Natural killer cell treated with Interleukin-12 subunit alpha and Interleukin-12 subunit beta and Interleukin-15 and Interleukin-18, amount 100 ng/mL, for 72 hours (primary cell): ENCODE data around the gene ZNF487. TPM values are rescaled to one million over a fixed set of nuclear protein-coding genes. Genes with fewer than 3 reads are reported as not detected.

Experiments
- ATAC-seq, 2 donors: fragments of 150-1000 bp; cut with Tn5 transposase in 1 of 2; sonication (Bioruptor Pico), chemical (Tn5 transposase) in 1 of 2; 2 replicates each; pipeline ENCODE4 v1.10.0; 2021
- DNase-seq: peaks from one replicate; pipeline ENCODE4 v3.0.0; 2022; ENCODE audit warnings: low spot score
- H3K27ac Mint-ChIP-seq, 2 donors: 1 replicate in 1 of 2; 2 replicates in 1 of 2; pipeline ENCODE4 v1.8.0; 2022; ENCODE audit warnings: mixed read lengths in 2 of 2, mild to moderate bottlenecking in 1 of 2, moderate library complexity in 1 of 2
- H3K27me3 Mint-ChIP-seq, 2 donors: 1 replicate in 1 of 2; 2 replicates in 1 of 2; pipeline ENCODE4 v1.8.0; 2022; ENCODE audit warnings: mixed read lengths in 2 of 2
- H3K36me3 Mint-ChIP-seq: one replicate; pipeline ENCODE4 v1.8.0; 2022; ENCODE audit warnings: mixed read lengths
- H3K4me1 Mint-ChIP-seq, 2 donors: 1 replicate in 1 of 2; 2 replicates in 1 of 2; pipeline ENCODE4 v1.8.0; 2022; ENCODE audit warnings: low read depth in 2 of 2, mixed read lengths in 2 of 2, mild to moderate bottlenecking in 1 of 2
- H3K4me3 Mint-ChIP-seq: one replicate; pipeline ENCODE4 v1.8.0; 2022; ENCODE audit warnings: mixed read lengths
- H3K9me3 Mint-ChIP-seq: 2 replicates; pipeline ENCODE4 v1.8.0; 2022; ENCODE audit warnings: mixed read lengths
- total RNA-seq, 2 donors: library from RNA; stranded (reverse); gene quantifications; one replicate each; pipeline ENCODE4 v1.2.3, GENCODE V29; 2022

Gene ZNF487
- total RNA-seq, 2 donors from 2014 or later: 3.5 to 5.7 TPM

DNA sequence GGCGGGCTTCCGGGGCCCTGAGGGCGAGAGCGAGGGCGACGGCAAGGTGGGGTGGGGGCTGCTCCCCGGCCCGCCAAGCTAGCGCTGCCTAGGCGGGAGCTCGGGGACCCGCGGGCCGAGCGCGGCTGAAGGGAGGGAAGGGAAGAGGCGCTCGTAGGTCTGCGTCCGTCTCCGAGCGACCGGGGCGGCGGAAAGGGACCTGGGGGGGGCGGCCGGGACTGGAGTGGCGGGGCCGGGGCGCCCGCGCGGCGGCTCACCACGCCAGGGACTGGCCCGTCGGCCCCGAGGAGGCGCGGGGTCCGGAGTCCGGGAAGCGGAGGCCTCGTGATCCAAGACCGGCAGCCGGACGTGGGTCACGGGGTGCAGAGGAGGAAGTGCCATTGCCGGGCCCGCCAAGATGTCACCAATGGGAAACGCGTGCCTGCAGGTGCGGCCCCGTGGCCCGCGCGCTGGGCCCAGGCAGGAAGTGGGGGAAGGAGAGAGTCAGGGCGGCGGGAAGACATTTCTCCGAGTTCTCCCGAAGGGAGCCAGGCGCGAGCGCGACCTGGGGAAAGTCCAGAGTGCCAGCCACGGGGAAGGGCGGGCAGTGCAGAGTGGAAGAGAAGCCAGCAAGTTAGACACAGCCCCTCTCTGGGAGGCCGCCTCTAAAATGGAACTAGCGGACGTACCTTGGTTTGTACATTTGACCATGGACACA is 39.8 kb upstream of the ZNF487 start:
- DNase-seq: peak; percentile 94
- peak overlapping the region; percentile 82 for H3K4me3 Mint-ChIP-seq
- peaks cover 61 to 72% of the 10 kb centered on the region in 2 donors for H3K4me1 Mint-ChIP-seq
- H3K36me3 Mint-ChIP-seq: peaks cover 45% of the 10 kb centered on the region
- no peaks in the 10 kb centered on the region for H3K9me3 Mint-ChIP-seq
- H3K27ac Mint-ChIP-seq: peak overlapping the region; percentile 88 to 92
- peak; percentile 87 to 92 for ATAC-seq
- no peaks in the 10 kb centered on the region for H3K27me3 Mint-ChIP-seq

DNA sequence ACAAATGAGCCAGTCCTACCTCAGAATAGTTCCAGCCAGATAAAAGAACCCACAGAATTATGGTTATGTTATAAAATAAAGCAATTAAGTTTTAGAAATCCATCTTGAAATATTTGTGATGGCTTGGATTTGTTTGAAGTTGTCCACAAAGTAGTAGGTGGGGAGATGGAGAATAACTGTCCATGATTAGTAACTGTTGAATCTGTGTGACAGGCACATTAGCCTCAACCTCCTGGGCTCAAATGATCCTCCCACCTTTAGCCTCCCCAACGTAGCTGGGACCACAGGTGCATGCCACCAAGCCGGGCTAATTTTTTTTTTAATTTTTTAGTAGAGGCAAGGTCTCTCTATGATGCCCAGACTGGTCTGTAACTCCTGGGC is 38.0 kb upstream of the ZNF487 start:
- H3K36me3 Mint-ChIP-seq: peaks cover 40% of the 10 kb centered on the region
- peak overlapping the region; percentile 88 to 92 for H3K27ac Mint-ChIP-seq
- H3K9me3 Mint-ChIP-seq: no peaks in the 10 kb centered on the region
- ATAC-seq: no peak
- H3K4me3 Mint-ChIP-seq: peak overlapping the region; percentile 82
- no peak for DNase-seq
- H3K4me1 Mint-ChIP-seq: peaks cover 58 to 72% of the 10 kb centered on the region in 2 donors
- no peaks in the 10 kb centered on the region for H3K27me3 Mint-ChIP-seq

DNA sequence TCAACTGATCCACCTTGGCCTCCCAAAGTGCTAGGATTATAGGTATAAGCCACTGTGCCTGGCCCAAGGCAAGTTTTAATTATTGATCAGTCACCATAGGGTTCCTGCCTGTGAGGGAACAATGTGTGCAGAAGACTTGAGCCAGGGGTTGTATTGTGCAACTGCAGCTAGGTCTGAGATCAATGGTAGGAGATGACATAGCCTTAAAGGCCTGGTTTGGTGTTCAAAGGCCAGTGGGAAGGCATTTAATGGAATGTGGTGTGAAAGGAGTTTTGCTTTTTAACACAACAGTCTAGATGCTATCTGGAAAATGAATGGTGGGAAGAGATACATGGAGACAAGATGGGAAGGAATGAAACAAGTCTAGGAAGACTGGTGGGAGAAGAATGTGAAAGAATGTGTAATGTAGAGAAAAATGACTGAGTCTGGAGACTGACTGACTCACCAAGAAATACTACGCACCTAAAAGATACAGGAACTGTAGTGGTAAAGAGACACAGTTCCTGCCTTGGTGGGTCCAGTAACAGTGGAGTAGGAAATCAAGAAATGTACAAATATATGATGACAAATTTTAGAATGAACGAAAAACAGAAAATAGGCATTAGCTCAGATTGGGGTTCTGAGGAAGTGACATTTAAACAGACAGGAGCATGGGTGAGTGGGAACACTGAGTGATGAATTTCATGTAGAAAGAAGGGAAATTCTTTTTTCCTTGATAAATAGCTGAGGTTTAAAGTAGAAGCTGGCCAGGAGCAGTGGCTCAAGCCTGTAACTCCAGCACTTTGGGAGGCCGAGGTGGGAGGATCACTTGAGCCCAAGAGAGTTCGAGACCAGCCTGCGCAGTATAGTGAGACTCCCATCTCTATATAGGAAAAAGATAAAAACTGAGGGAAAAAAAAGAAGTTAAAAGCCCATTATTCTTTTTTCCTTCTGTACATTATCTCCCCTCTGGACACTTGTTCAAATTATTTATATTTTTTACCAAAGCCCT is 37.3 kb upstream of the ZNF487 start:
- Mint-ChIP-seq H3K9me3 (no peaks in the 10 kb centered on the region), H3K27ac (peak overlapping the region; percentile 88 to 92), H3K27me3 (no peaks in the 10 kb centered on the region), H3K36me3 (peaks cover 41% of the 10 kb centered on the region), H3K4me3 (peak overlapping the region; percentile 82), H3K4me1 (peaks cover 60 to 74% of the 10 kb centered on the region in 2 donors)
- DNase-seq: no peak
- ATAC-seq: no peak

DNA sequence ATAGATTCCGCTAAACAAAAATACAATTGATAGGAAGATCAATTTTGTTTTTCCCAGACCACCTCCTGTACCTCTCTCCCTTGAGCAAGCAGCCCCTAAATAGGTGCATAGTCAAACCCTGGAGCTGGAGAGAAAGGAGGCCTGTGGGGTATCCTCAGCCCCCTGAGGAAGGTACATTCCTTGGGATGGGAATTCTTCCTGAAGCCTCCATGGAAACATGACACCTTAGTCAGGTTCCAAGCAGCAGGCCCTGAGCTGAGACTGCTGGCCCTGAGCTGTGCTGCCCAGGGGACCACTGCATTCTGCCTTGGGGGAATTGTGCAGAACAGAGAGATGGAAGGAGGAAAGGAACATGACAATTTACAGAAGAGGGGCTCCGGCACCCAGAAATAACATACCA is 35.3 kb upstream of the ZNF487 start:
- H3K4me1 Mint-ChIP-seq: peaks cover 48 to 68% of the 10 kb centered on the region in 2 donors
- peak overlapping the region; percentile 94 for H3K4me3 Mint-ChIP-seq
- DNase-seq: no peak
- no peaks in the 10 kb centered on the region for H3K27me3 Mint-ChIP-seq
- no peaks in the 10 kb centered on the region for H3K9me3 Mint-ChIP-seq
- no peak for ATAC-seq
- H3K27ac Mint-ChIP-seq: peak overlapping the region; percentile 88 to 92
- H3K36me3 Mint-ChIP-seq: peaks cover 35% of the 10 kb centered on the region

DNA sequence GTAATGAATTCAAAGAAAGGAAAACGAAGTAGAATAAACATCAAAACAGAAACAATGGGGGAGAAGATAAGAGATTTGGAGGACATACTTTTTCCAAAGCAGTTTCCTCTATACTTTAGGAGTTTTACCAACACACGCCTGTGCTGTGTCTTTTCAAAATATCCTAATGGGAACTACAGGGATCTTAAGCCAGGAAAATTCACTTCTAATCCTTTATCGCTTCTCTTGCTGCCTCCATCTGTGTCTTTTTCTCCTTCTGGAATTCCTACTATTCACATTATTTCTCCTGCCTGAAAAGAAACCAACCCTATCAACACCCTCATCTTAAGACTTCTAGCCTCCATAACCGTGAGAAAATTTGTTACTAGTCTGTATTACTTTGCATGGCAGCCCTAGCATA is 34.7 kb upstream of the ZNF487 start:
- DNase-seq: no peak
- no peaks in the 10 kb centered on the region for H3K27me3 Mint-ChIP-seq
- peaks cover 35% of the 10 kb centered on the region for H3K36me3 Mint-ChIP-seq
- no peak for ATAC-seq
- H3K4me3 Mint-ChIP-seq: peak overlapping the region; percentile 94
- H3K4me1 Mint-ChIP-seq: peaks cover 47 to 66% of the 10 kb centered on the region in 2 donors
- H3K27ac Mint-ChIP-seq: peak overlapping the region; percentile 88 to 92
- no peaks in the 10 kb centered on the region for H3K9me3 Mint-ChIP-seq

DNA sequence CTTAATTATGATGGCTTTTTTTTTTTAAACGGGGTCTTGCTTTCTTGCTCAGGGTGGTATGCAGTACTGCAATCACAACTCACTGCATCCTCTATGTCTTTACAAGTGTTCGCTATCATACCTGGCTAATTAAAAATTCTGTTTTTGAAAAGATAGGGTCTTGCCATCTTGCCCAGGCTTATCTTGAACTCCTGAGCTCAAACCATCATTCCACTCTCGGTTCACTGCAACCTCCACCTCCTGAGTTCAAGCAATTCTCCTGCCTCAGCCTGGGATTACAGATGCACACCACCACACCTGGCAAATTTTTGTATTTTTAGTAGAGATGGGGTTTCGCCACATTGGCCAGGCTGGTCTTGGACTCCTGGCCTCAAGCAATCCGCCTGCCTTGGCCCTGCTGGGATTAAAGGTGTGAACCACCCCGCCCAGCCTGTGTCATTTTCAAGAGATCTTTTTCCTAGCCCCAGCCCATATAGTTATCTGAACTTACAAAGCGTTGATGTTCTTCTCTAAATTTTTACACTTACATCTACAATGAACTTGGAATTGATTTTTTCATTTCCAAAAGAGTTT is 33.9 kb upstream of the ZNF487 start:
- peaks cover 28% of the 10 kb centered on the region for H3K36me3 Mint-ChIP-seq
- no peak for DNase-seq
- no peaks in the 10 kb centered on the region for H3K9me3 Mint-ChIP-seq
- H3K27ac Mint-ChIP-seq: peak overlapping the region; percentile 88 to 92
- peak overlapping the region; percentile 94 for H3K4me3 Mint-ChIP-seq
- no peaks in the 10 kb centered on the region for H3K27me3 Mint-ChIP-seq
- ATAC-seq: no peak
- H3K4me1 Mint-ChIP-seq: peaks cover 40 to 58% of the 10 kb centered on the region in 2 donors

DNA sequence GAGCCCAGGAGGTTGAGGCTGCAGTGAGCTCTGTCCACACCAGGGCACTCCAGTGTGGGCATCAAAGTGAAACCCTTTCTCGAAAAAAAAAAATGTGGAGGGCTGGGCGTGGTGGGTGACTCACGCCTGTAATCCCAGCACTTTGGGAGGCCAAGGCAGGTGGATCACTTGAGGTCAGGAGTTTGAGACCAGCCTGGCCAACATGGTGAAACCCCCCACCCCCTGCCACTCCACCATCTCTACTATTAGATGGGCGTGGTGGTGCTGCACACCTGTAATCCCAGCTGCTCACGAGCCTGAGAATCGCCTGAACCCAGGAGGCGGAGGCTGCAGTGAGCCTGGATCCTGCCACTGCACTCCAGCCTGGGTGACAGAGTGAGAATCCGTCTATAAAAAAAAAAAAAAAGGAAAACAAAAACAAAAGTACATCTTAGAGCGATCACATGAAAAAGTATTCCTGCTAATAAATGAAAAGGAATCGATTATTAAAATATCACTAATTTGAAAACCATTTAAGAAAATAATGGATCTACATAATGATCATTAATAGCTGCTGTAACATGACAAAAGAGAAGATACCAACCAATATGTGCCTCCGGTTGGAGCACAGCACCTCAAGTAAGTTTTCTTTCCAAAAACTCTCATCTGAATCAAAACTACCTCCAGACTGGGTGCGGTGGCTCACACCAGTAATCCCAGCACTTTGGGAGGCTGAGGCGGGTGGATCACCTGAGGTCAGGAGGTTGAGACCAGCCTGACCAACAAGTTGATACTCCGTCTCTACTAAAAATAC is 32.8 kb upstream of the ZNF487 start:
- H3K27me3 Mint-ChIP-seq: no peaks in the 10 kb centered on the region
- peaks cover 28% of the 10 kb centered on the region for H3K36me3 Mint-ChIP-seq
- no peak for ATAC-seq
- H3K27ac Mint-ChIP-seq: peak overlapping the region; percentile 88 to 92
- H3K4me1 Mint-ChIP-seq: peaks cover 37 to 56% of the 10 kb centered on the region in 2 donors
- no peaks in the 10 kb centered on the region for H3K9me3 Mint-ChIP-seq
- H3K4me3 Mint-ChIP-seq: peak overlapping the region; percentile 94
- DNase-seq: no peak

DNA sequence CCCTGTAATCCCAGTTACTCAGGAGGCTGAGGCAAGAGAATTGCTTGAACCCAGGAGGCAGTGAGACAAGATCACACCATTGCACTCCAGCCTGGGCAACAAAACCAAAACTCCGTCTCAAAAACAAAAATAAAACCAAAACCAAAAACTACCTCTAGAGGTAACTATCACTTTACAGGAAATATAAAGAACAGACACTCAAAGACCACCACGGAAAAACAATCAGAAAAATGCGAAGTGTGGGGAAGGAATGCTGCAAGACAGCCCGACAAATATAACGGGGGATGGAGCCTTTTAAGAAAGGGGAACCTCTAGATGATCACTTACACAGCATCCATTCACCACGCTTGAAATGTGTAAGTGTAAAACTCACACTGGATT is 32.2 kb upstream of the ZNF487 start:
- H3K27me3 Mint-ChIP-seq: no peaks in the 10 kb centered on the region
- H3K9me3 Mint-ChIP-seq: no peaks in the 10 kb centered on the region
- H3K27ac Mint-ChIP-seq: peak overlapping the region; percentile 88 to 92
- ATAC-seq (no peak), DNase-seq (no peak)
- peak overlapping the region; percentile 94 for H3K4me3 Mint-ChIP-seq
- peaks cover 22% of the 10 kb centered on the region for H3K36me3 Mint-ChIP-seq
- peaks cover 35 to 50% of the 10 kb centered on the region in 2 donors for H3K4me1 Mint-ChIP-seq

DNA sequence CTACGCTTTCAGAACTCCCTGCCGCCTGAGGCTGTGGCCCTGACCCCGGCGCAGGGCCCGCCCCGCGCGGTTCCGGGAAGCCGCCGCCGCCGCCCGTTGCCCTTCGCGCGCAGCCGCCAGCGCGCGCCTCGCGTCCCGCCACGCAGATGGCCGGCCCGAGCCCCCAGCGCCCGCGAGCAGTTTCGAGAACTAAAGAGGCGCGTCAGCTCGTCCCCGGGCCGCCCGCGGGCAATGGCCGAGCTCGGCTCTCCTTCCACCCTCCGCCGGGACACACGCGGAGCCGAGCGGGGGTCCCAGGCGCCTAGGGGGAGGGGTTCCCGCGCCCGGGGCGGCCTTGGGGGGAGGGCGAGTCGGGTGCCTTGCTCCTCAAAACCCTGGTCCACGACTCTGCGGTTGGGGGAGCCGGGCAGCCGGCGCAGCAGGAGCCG is 29.7 kb upstream of the ZNF487 start:
- H3K9me3 Mint-ChIP-seq: no peaks in the 10 kb centered on the region
- ATAC-seq (peak; percentile 34 to 41), DNase-seq (peak; percentile 80)
- H3K36me3 Mint-ChIP-seq: peaks cover 17% of the 10 kb centered on the region
- H3K4me1 Mint-ChIP-seq: peaks cover 30 to 37% of the 10 kb centered on the region in 2 donors
- peak overlapping the region; percentile 88 to 92 for H3K27ac Mint-ChIP-seq
- no peaks in the 10 kb centered on the region for H3K27me3 Mint-ChIP-seq
- H3K4me3 Mint-ChIP-seq: peak overlapping the region; percentile 97

DNA sequence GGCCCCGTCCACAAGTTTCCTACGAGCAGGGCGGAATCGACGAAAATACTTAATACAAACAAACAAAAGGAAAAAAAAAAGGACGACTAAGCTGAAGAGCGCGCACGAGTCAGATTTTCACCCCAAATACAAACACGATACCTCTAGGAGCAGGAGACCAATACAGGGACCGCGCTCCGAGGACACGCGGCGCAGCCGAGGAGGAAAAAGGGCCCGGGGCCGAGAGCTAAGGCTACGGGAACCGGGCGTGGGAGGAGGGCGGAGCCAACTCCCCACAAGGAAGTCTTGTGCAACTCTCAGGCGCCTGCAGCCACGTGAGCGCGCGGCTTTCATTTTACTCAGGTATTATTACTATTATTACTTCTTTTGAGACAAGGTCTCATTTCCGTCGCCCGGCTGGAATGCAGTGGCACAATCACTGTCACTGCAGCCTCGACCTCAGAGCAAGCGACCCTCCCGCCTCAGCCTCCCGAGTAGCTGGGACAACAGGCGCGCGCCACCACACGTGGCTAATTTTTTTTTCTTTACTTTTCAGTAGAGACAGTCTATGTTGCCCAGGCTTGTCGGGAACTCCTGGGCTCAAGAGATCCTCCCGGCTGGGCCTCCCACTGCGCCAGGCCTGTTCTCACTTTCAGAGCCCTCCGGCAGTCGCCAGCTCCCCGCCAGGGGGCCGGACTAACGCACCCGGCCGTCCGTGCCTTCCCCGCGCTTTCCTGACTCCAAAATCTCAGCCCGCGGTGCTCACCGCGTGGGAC is 29.2 kb upstream of the ZNF487 start:
- Mint-ChIP-seq H3K36me3 (peaks cover 13% of the 10 kb centered on the region), H3K4me3 (peak overlapping the region; percentile 97), H3K27me3 (no peaks in the 10 kb centered on the region), H3K4me1 (peaks cover 26 to 31% of the 10 kb centered on the region in 2 donors), H3K9me3 (no peaks in the 10 kb centered on the region), H3K27ac (peak overlapping the region; percentile 88 to 92)
- peak; percentile 61 to 70 for ATAC-seq
- DNase-seq: peak; percentile 96

DNA sequence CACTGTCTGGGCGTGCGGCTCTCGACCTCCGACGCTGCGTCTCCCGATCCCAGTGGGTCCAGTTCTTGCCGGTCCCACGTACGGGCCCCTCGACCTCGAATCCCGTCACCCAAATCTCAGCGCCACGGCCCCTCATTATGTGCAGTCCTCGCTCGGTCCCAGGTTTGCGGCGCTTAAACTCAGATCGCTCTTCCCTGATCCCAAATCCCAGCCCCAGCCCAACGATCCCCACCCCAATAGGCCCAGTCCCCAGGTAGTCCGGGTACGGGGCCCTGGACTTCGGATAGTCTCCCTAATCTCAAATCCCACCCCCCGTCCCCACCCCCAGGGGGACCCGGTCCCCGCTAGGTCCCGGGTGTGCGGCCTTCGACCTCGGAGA is 28.6 kb upstream of the ZNF487 start:
- no peaks in the 10 kb centered on the region for H3K27me3 Mint-ChIP-seq
- DNase-seq: peak; percentile 60

DNA sequence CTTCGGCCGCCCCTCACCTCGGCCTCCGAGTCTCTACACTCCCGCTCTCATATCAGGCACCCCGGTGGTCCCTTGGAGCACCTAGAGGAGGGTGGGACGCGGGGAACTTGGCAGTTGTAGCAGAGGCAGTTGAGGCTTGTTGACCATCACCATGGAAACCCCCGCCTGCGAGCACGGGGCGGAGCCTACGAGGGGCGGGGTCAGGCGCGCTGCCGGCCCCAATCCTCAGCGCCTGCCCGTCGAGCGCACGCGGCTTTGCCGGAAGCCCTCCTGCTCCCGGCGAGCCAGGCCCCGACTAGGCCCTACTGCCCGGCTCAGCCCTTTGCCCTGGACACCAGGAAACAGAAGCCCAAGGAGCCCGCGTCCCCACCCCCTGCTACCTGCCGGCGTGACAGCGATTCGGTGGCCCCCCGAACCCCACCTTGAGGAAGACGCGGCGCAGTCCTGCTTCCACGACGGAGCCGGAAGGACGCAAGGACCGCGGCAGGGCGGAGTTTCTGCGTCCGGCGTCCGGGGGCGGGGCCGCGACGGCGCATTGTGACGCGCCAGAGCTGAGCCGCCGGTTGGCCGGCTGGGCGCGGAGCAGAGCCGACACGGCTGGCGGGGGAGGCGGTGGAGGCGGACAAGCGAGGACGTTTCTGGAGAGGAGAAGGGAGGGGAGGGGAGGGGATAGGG is 28.1 kb upstream of the ZNF487 start, which contains the start of gene HNRNPF:
Gene HNRNPF, minus strand, starts transcription at position 477 of the 675 bp plus-strand sequence. CDS start 21,302 bp downstream, outside the sequence.
- peaks cover 19 to 22% of the 10 kb centered on the region in 2 donors for H3K4me1 Mint-ChIP-seq
- peak; percentile 87 to 91 for ATAC-seq
- peak within 1 kb of the TSS; percentile 88 to 92 for H3K27ac Mint-ChIP-seq
- no peaks in the 10 kb centered on the region for H3K9me3 Mint-ChIP-seq
- H3K4me3 Mint-ChIP-seq: peak within 1 kb of the TSS; percentile 97
- peak; percentile 97 for DNase-seq
- H3K36me3 Mint-ChIP-seq: peaks cover 6% of the 10 kb centered on the region
- no peaks in the 10 kb centered on the region for H3K27me3 Mint-ChIP-seq

More for the DNA sequence above, 28.6 kb upstream of the ZNF487 start:
- no peaks in the 10 kb centered on the region for H3K9me3 Mint-ChIP-seq
- peaks cover 20 to 26% of the 10 kb centered on the region in 2 donors for H3K4me1 Mint-ChIP-seq
- H3K4me3 Mint-ChIP-seq: peak overlapping the region; percentile 97
- peaks cover 8% of the 10 kb centered on the region for H3K36me3 Mint-ChIP-seq
- peak overlapping the region; percentile 88 to 92 for H3K27ac Mint-ChIP-seq
- peak in 1 of 2 donors; percentile 0 for ATAC-seq
